ENCODE data around the gene BCKDK. TPM values are rescaled to one million over a fixed set of nuclear protein-coding genes. Genes with fewer than 3 reads are reported as not detected.
A peak's percentile ranks its signal among the peaks of the same experiment; 100 is the strongest.

Gene BCKDK
- total and polyA plus RNA-seq, 2 of the 13 experiments (the other 11 are each of a cell fraction or from before 2014, with no cell fraction given) = 24.9 to 42.6 TPM

GRCh38 chr16:31141489-31142108 is 33.4 kb downstream of the BCKDK start (continued):
- TF ChIP-seq ZC3H4 (CRISPR knock-in tag; IDR thresholded peaks at IDR 0.05; ENCODE audit: borderline replicate concordance) (no peak), PCBP1 (IDR thresholded peaks at IDR 0.05; ENCODE audit: borderline replicate concordance, low read depth, low read length) (no peak), PHF5A (CRISPR knock-in tag; IDR thresholded peaks at IDR 0.05; ENCODE audit: low read depth, unreplicated experiment) (no peak), ATM (IDR thresholded peaks at IDR 0.05; ENCODE audit: borderline replicate concordance) (no peak), BRF2 (CRISPR knock-in tag; IDR thresholded peaks at IDR 0.05) (no peak), ATF1 (CRISPR knock-in tag; IDR thresholded peaks at IDR 0.05) (no peak), TFDP2 (CRISPR knock-in tag; IDR thresholded peaks at IDR 0.05) (no peak), THAP7 (CRISPR knock-in tag; IDR thresholded peaks at IDR 0.05) (peak; percentile 15), THAP11 (CRISPR knock-in tag; IDR thresholded peaks at IDR 0.05) (no peak), MED1 (CRISPR knock-in tag; IDR thresholded peaks at IDR 0.05) (no peak), TBP (CRISPR knock-in tag; IDR thresholded peaks at IDR 0.05) (no peak), SNAPC4 (CRISPR knock-in tag; IDR thresholded peaks at IDR 0.05) (no peak), MXI1 (IDR thresholded peaks at IDR 0.05; ENCODE audit: borderline replicate concordance, low read depth, low read length) (no peak; the same call in 2 of the 3 replicates), GABPB1 (CRISPR knock-in tag; IDR thresholded peaks at IDR 0.05) (no peak; the same call in 1 of the 2 replicates), ZNF101 (CRISPR knock-in tag; IDR thresholded peaks at IDR 0.05; ENCODE audit: borderline replicate concordance, low read depth) (no peak), ZNF546 (CRISPR knock-in tag; conservative IDR thresholded peaks at IDR 0.05) (no peak), GZF1 (CRISPR knock-in tag; IDR thresholded peaks at IDR 0.05) (no peak), SCMH1 (CRISPR knock-in tag; IDR thresholded peaks at IDR 0.05; ENCODE audit: borderline replicate concordance) (no peak), KAT7 (CRISPR knock-in tag; IDR thresholded peaks at IDR 0.05; ENCODE audit: borderline replicate concordance) (no peak), CC2D1A (CRISPR knock-in tag; IDR thresholded peaks at IDR 0.05) (no peak), MXD3 (CRISPR knock-in tag; IDR thresholded peaks at IDR 0.05) (0 out of 2 replicates have a peak, but pooled peaks have one; percentile 24), ZNF234 (CRISPR knock-in tag; conservative IDR thresholded peaks at IDR 0.05) (no peak), DNMT3B (CRISPR knock-in tag; conservative IDR thresholded peaks at IDR 0.05) (no peak), NR2F2 (IDR thresholded peaks at IDR 0.05; ENCODE audit: borderline replicate concordance, low read depth) (no peak)
